ENCODE results near the gene PABPN1. TPM values are rescaled to one million over a fixed set of nuclear protein-coding genes. Genes with fewer than 3 reads are reported as not detected.

PABPN1 gene
- total and polyA plus RNA-seq, 2 of the 13 experiments (the other 11 are each of a cell fraction or from before 2014, with no cell fraction given): 233 to 524 TPM

- TF ChIP-seq TOPORS (CRISPR knock-in tag; IDR thresholded peaks at IDR 0.05) (0 out of 2 replicates have a peak, but pooled peaks have one; percentile 24), MBNL3 (CRISPR knock-in tag; conservative IDR thresholded peaks at IDR 0.05) (0 out of 2 replicates have a peak, but pooled peaks have one; percentile 33), ZNF724P (CRISPR knock-in tag; IDR thresholded peaks at IDR 0.05; ENCODE audit: borderline replicate concordance) (peak; percentile 39; the same call in 1 of the 2 replicates), RARG (CRISPR knock-in tag; IDR thresholded peaks at IDR 0.05; ENCODE audit: low read depth) (0 out of 2 replicates have a peak, but pooled peaks have one; percentile 37), NFIC (IDR thresholded peaks at IDR 0.05; ENCODE audit: low read length) (0 out of 2 replicates have a peak, but pooled peaks have one; percentile 4), NAIF1 (CRISPR knock-in tag; IDR thresholded peaks at IDR 0.05; ENCODE audit: borderline replicate concordance) (0 out of 2 replicates have a peak, but pooled peaks have one; percentile 13), EHMT2 (IDR thresholded peaks at IDR 0.05; ENCODE audit: borderline replicate concordance, low read depth, low read length) (peak; percentile 82; the same call in 1 of the 2 replicates), ZNF142 (CRISPR knock-in tag; IDR thresholded peaks at IDR 0.05) (peak; percentile 4; the same call in 1 of the 2 replicates), ELF3 (CRISPR knock-in tag; IDR thresholded peaks at IDR 0.05) (no peak), THYN1 (CRISPR knock-in tag; IDR thresholded peaks at IDR 0.05; ENCODE audit: borderline replicate concordance, low read depth) (0 out of 2 replicates have a peak, but pooled peaks have one; percentile 38), RXRB (CRISPR knock-in tag; IDR thresholded peaks at IDR 0.05; ENCODE audit: borderline replicate concordance) (no peak), ZNF607 (CRISPR knock-in tag; IDR thresholded peaks at IDR 0.05; ENCODE audit: borderline replicate concordance) (0 out of 2 replicates have a peak, but pooled peaks have one; percentile 73), ELF4 (CRISPR knock-in tag; IDR thresholded peaks at IDR 0.05; ENCODE audit: borderline replicate concordance) (0 out of 2 replicates have a peak, but pooled peaks have one; percentile 17), ZNF770 (CRISPR knock-in tag; IDR thresholded peaks at IDR 0.05) (0 out of 2 replicates have a peak, but pooled peaks have one; percentile 42), TSC22D2 (CRISPR knock-in tag; IDR thresholded peaks at IDR 0.05; ENCODE audit: borderline replicate concordance) (no peak), ZBTB3 (CRISPR knock-in tag; IDR thresholded peaks at IDR 0.05; ENCODE audit: borderline replicate concordance, low read depth) (0 out of 2 replicates have a peak, but pooled peaks have one; percentile 24), ZNF503 (CRISPR knock-in tag; IDR thresholded peaks at IDR 0.05) (0 out of 2 replicates have a peak, but pooled peaks have one; percentile 13), ZNF34 (CRISPR knock-in tag; IDR thresholded peaks at IDR 0.05; ENCODE audit: borderline replicate concordance) (peak; percentile 80; the same call in 1 of the 2 replicates), ZNF263 (CRISPR knock-in tag; IDR thresholded peaks at IDR 0.05) (peak; percentile 69; the same call in 1 of the 2 replicates)
Measured at GRCh38 chr14:23286902-23287479, 34.3 kb upstream of the PABPN1 start (continued).
